Fibroblast of pulmonary artery (primary cell): Measurements from ENCODE around the gene MGAT4A.

Source experiments
- DNase-seq: peaks from one replicate; pipeline ENCODE4 v3.0.0-alpha.2; 2010; ENCODE audit warnings: low read depth
- H3K4me3 ChIP-seq: replicated peaks from 2 replicates; pipeline ENCODE4 v1.5.1; 2011; ENCODE audit warnings: low read depth, mild to moderate bottlenecking, control low read depth, low read length, moderate library complexity
- TF ChIP-seq, protein P1 (sequence below): IDR thresholded peaks from 2 replicates; pipeline ENCODE4 v1.5.1; 2011; ENCODE audit warnings: mild to moderate bottlenecking, control low read depth, low read length, inconsistent platforms; ENCODE audit errors: missing control alignments

Gene MGAT4A

DNA sequence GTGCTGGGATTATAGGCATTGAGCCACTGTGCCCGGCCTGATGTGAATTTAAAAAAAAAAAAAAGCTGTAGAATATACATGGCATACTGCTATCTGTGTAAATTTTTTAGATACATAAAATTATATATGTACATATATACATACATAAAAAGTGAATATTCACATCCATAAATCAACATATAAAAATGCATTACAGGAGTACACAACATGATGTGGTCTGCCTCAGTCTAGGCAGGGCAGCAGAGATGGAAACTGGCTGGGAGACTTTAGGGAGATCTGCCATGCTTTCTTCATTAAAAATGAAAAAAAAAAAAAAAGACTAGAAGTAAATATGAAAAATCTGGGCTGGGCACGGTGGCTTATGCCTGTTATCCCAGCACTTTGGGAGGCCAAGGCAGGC, 24.3 kb downstream of the MGAT4A start:
- no peak overlapping the region for H3K4me3 ChIP-seq
- TF ChIP-seq, protein P1, sequence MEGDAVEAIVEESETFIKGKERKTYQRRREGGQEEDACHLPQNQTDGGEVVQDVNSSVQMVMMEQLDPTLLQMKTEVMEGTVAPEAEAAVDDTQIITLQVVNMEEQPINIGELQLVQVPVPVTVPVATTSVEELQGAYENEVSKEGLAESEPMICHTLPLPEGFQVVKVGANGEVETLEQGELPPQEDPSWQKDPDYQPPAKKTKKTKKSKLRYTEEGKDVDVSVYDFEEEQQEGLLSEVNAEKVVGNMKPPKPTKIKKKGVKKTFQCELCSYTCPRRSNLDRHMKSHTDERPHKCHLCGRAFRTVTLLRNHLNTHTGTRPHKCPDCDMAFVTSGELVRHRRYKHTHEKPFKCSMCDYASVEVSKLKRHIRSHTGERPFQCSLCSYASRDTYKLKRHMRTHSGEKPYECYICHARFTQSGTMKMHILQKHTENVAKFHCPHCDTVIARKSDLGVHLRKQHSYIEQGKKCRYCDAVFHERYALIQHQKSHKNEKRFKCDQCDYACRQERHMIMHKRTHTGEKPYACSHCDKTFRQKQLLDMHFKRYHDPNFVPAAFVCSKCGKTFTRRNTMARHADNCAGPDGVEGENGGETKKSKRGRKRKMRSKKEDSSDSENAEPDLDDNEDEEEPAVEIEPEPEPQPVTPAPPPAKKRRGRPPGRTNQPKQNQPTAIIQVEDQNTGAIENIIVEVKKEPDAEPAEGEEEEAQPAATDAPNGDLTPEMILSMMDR: no peak
- DNase-seq: no peak

GRCh38 chr2:98705333-98705617, 25.7 kb downstream of the MGAT4A start:
- no peak overlapping the region for H3K4me3 ChIP-seq
- TF ChIP-seq, protein P1: no peak
- no peak for DNase-seq

DNA sequence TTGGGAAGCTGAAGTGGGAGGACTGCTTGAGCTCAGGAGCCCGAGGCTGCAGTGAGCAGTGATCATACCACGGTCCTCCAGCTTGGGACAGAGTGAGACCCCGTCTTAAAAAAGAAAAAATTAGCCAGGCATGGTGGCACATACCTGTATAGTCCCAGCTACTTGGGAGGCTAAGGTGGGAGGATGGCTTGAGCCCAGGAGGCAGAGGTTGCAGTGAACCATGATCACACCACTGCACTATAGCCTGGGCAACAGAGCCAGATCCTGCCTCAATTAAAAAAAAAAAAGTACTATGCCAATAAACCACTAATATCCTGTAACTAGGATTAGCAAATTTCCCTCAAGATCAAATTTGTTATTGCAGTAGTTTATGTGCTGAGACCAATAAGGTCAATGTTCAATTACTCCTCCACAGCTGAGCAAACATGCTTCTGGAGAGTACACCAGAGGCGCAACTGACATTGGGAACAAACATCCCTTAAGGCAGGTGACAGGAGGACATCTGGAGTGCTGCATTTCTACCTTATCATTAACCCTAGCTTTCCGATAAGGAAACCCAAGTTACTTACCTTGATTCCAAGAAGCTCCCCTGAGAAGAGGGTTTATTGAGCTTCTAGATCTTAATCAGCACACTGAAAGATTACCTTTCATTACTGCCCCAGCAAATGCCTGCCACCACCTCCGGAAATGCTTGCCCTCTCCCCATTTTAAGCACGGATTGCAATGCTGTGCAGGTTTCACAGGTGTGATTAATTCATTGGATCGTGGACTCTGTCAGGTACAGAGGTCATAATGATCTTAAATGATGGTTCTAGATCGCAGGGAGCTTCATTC, 26.2 kb downstream of the MGAT4A start:
- H3K4me3 ChIP-seq: no peak overlapping the region
- no peak for DNase-seq
- TF ChIP-seq, protein P1: no peak

DNA sequence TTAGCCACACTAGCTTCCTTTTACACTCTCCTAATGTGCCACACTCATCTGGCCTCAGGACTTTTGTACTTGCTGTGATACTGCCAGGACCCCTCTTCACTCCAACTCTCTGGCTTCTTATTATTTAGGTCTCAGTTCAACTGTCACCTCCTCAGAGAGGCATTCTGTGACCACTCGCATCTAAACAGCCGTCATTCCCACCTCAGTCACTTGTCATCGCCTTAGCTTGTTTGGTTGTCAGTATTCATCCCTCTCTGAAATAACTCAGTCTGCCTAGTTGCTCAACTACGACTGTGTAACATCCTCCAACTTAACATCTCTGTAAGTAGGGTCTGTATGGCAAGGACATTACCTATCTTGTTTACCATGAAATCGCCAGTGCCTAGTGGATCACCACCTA, 27.2 kb downstream of the MGAT4A start:
- TF ChIP-seq, protein P1: no peak
- H3K4me3 ChIP-seq: no peak overlapping the region
- no peak for DNase-seq

GRCh38 chr2:98702858-98703620, 27.9 kb downstream of the MGAT4A start:
- H3K4me3 ChIP-seq: no peak overlapping the region
- TF ChIP-seq, protein P1: no peak
- no peak for DNase-seq

- DNase-seq: no peak
- TF ChIP-seq, protein P1: no peak
These were observed 28.7 kb downstream of the MGAT4A start for GRCh38 chr2:98702127-98702802.

More at GRCh38 chr2:98702127-98702802, 28.7 kb downstream of the MGAT4A start:
- H3K4me3 ChIP-seq: no peak overlapping the region
